Body of pancreas (tissue), 4 donors: ENCODE measurements around the gene TEX53.

Source experiments
- CTCF ChIP-seq, 7 experiments: fragments of 450-650 bp in 4 of 7; fragments of 200-600 bp in 3 of 7; sonication (generic) in 3 of 7; IDR thresholded peaks; one replicate each; pipeline ENCODE4 v1.5.1; 2016 to 2019; ENCODE audit warnings: antibody characterized with exemption in 7 of 7
- POLR2A ChIP-seq, 3 donors: fragments of 450-650 bp; IDR thresholded peaks; one replicate each; pipeline ENCODE4 v1.6.1; 2016; ENCODE audit warnings: antibody characterized with exemption in 3 of 3, mild to moderate bottlenecking in 2 of 3

DNA sequence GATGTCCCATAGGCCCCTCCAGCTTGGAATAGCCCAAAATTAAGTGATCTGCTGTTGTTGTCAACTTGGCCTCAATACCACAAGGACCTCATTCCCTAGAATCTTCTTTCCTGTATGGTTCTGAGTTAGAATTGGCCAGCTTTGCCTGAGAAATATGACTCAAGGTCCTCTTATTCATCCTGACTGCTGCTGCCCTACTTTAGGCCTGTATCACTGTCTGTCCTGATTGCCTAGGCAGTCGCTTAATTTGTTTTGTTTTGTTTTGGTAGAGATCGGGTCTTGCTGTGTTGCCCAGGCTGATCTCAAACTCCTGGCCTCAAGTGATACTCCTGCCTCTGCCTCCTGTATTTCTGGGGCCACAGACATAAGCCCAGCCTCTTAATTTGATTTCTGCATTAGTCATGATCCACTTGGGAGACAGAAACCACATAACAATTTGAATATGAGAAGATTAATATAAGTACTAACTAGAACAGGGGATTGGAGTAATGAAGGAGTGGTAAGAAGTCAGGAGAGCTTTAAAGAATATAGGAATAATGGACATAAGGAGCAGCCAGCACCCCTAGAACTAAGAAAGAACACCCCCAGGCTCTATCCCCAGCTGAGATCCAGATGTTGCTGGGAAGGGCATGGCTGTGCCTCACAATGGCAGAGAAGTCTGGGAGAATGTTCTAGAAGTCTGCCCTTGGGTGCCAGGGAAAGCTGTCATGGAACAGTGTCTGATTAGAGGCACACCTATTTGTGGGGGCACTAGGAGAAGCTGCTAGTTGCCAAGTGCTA lies 4.6 kb downstream of the TEX53 start:
- TF ChIP-seq POLR2A (IDR thresholded peaks at IDR 0.05) (no peak), CTCF (IDR thresholded peaks at IDR 0.05) (no peak)
